Measurements from ENCODE around the gene CAMTA1. TPM values are rescaled to one million over a fixed set of nuclear protein-coding genes. Genes with fewer than 3 reads are reported as not detected.

The CAMTA1 gene
- total RNA-seq, 1 donor from 2014 or later: 81.6 TPM

GRCh38 chr1:7048395-7048794, 263.1 kb downstream of the CAMTA1 start:
- H3K27ac Mint-ChIP-seq (ENCODE audit: unreplicated experiment): no peak overlapping the region
- peaks cover 25% of the 10 kb centered on the region for H3K27me3 Mint-ChIP-seq (ENCODE audit: unreplicated experiment)
- H3K4me1 Mint-ChIP-seq (ENCODE audit: unreplicated experiment): peaks cover 11% of the 10 kb centered on the region
- no peaks in the 10 kb centered on the region for H3K9me3 Mint-ChIP-seq (ENCODE audit: unreplicated experiment)
- H3K36me3 Mint-ChIP-seq (ENCODE audit: unreplicated experiment): no peaks in the 10 kb centered on the region
- DNase-seq (ENCODE audit: extremely low spot score, unreplicated experiment): no peak
- no peak for TF ChIP-seq CTCF (IDR thresholded peaks at IDR 0.05)
- H3K4me3 Mint-ChIP-seq (ENCODE audit: unreplicated experiment): no peak overlapping the region

- Mint-ChIP-seq H3K9me3 (ENCODE audit: unreplicated experiment) (no peaks in the 10 kb centered on the region), H3K4me3 (ENCODE audit: unreplicated experiment) (no peak overlapping the region), H3K36me3 (ENCODE audit: unreplicated experiment) (no peaks in the 10 kb centered on the region), H3K27ac (ENCODE audit: unreplicated experiment) (no peak overlapping the region), H3K27me3 (ENCODE audit: unreplicated experiment) (peaks cover 27% of the 10 kb centered on the region), H3K4me1 (ENCODE audit: unreplicated experiment) (peaks cover 8% of the 10 kb centered on the region)
- DNase-seq (ENCODE audit: extremely low spot score, unreplicated experiment): no peak
- no peak for TF ChIP-seq CTCF (IDR thresholded peaks at IDR 0.05)
Measured at GRCh38 chr1:7049913-7050625, 264.8 kb downstream of the CAMTA1 start.

- no peaks in the 10 kb centered on the region for H3K9me3 Mint-ChIP-seq (ENCODE audit: unreplicated experiment)
- DNase-seq (ENCODE audit: extremely low spot score, unreplicated experiment): no peak
- TF ChIP-seq CTCF (IDR thresholded peaks at IDR 0.05): no peak
- H3K36me3 Mint-ChIP-seq (ENCODE audit: unreplicated experiment): no peaks in the 10 kb centered on the region
- H3K4me1 Mint-ChIP-seq (ENCODE audit: unreplicated experiment): peaks cover 7% of the 10 kb centered on the region
- no peak overlapping the region for H3K4me3 Mint-ChIP-seq (ENCODE audit: unreplicated experiment)
- peaks cover 27% of the 10 kb centered on the region for H3K27me3 Mint-ChIP-seq (ENCODE audit: unreplicated experiment)
- H3K27ac Mint-ChIP-seq (ENCODE audit: unreplicated experiment): no peak overlapping the region
Measured at GRCh38 chr1:7050751-7051665, 265.8 kb downstream of the CAMTA1 start.

GRCh38 chr1:7052701-7053100, 267.4 kb downstream of the CAMTA1 start:
- no peak overlapping the region for H3K4me3 Mint-ChIP-seq (ENCODE audit: unreplicated experiment)
- H3K27me3 Mint-ChIP-seq (ENCODE audit: unreplicated experiment): peaks cover 26% of the 10 kb centered on the region
- H3K36me3 Mint-ChIP-seq (ENCODE audit: unreplicated experiment): no peaks in the 10 kb centered on the region
- no peak for DNase-seq (ENCODE audit: extremely low spot score, unreplicated experiment)
- H3K9me3 Mint-ChIP-seq (ENCODE audit: unreplicated experiment): no peaks in the 10 kb centered on the region
- H3K27ac Mint-ChIP-seq (ENCODE audit: unreplicated experiment): no peak overlapping the region
- TF ChIP-seq CTCF (IDR thresholded peaks at IDR 0.05): no peak
- no peaks in the 10 kb centered on the region for H3K4me1 Mint-ChIP-seq (ENCODE audit: unreplicated experiment)

- Mint-ChIP-seq H3K4me3 (ENCODE audit: unreplicated experiment) (no peak overlapping the region), H3K27me3 (ENCODE audit: unreplicated experiment) (peaks cover 21% of the 10 kb centered on the region), H3K4me1 (ENCODE audit: unreplicated experiment) (no peaks in the 10 kb centered on the region), H3K27ac (ENCODE audit: unreplicated experiment) (no peak overlapping the region), H3K36me3 (ENCODE audit: unreplicated experiment) (no peaks in the 10 kb centered on the region), H3K9me3 (ENCODE audit: unreplicated experiment) (no peaks in the 10 kb centered on the region)
- no peak for TF ChIP-seq CTCF (IDR thresholded peaks at IDR 0.05)
- no peak for DNase-seq (ENCODE audit: extremely low spot score, unreplicated experiment)
Measured at GRCh38 chr1:7060745-7061144, 275.5 kb downstream of the CAMTA1 start.
